HEK293T (cell line): Measurements from ENCODE around the gene TCEAL2.
"Not testable (repeated sequence)": the region's sequence is repeated elsewhere in the genome, so short reads cannot be mapped to it uniquely, and the experiment has no call there.

Experiments used
- ARNT ChIP-seq: fragments of 450-650 bp; IDR thresholded peaks from 2 replicates; pipeline ENCODE4 v1.6.1; 2017; ENCODE audit warnings: mild to moderate bottlenecking
- BHLHE40 ChIP-seq: fragments of 450-650 bp; IDR thresholded peaks from 2 replicates; pipeline ENCODE4 v1.6.1; 2016; ENCODE audit warnings: mild to moderate bottlenecking, moderate library complexity, borderline replicate concordance
- FOXA1 ChIP-seq: fragments of 450-650 bp; IDR thresholded peaks from 2 replicates; pipeline ENCODE4 v1.6.1; 2016; ENCODE audit warnings: mild to moderate bottlenecking
- FOXM1 ChIP-seq: fragments of 450-650 bp; IDR thresholded peaks from 2 replicates; pipeline ENCODE4 v1.6.1; 2017; ENCODE audit warnings: mild to moderate bottlenecking, borderline replicate concordance
- HDGF ChIP-seq: fragments of 450-650 bp; IDR thresholded peaks from 2 replicates; pipeline ENCODE4 v1.6.1; 2017; ENCODE audit warnings: antibody characterized with exemption, borderline replicate concordance
- SUZ12 ChIP-seq: fragments of 450-650 bp; IDR thresholded peaks from 2 replicates; pipeline ENCODE4 v1.6.1; 2016; ENCODE audit warnings: mild to moderate bottlenecking
- TARDBP ChIP-seq: fragments of 450-650 bp; IDR thresholded peaks from 2 replicates; pipeline ENCODE4 v1.6.1; 2016
- TF ChIP-seq, protein P1 (sequence below): fragments of 450-650 bp; IDR thresholded peaks from 2 replicates; pipeline ENCODE4 v1.6.1; 2016

DNA sequence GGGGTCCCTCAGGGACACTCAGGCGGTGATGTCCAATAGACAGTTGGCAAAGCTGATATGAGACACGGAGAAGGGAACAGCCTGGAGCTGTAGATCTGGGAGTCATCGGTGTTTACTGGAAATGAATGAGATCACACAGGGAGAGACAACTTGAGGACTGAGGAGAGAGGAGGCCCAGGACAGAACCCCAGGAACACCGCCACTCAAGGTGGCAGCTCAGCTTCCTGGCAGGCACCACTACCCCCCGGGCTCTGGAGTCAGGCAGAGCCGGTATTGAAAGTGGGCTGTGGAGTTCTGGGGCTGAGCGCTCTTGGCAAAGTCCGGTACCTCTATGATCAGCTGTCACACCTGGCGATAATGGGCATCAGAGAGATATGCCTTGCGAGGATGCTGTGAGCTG, 465 bp upstream of the TCEAL2 start:
- TF ChIP-seq FOXA1, FOXM1, BHLHE40, HDGF, TARDBP, SUZ12, ARNT: not testable (repeated sequence)
- TF ChIP-seq, protein P1, sequence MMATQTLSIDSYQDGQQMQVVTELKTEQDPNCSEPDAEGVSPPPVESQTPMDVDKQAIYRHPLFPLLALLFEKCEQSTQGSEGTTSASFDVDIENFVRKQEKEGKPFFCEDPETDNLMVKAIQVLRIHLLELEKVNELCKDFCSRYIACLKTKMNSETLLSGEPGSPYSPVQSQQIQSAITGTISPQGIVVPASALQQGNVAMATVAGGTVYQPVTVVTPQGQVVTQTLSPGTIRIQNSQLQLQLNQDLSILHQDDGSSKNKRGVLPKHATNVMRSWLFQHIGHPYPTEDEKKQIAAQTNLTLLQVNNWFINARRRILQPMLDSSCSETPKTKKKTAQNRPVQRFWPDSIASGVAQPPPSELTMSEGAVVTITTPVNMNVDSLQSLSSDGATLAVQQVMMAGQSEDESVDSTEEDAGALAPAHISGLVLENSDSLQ = not testable (repeated sequence)
